ENCODE data around the gene ARHGAP15.

DNA sequence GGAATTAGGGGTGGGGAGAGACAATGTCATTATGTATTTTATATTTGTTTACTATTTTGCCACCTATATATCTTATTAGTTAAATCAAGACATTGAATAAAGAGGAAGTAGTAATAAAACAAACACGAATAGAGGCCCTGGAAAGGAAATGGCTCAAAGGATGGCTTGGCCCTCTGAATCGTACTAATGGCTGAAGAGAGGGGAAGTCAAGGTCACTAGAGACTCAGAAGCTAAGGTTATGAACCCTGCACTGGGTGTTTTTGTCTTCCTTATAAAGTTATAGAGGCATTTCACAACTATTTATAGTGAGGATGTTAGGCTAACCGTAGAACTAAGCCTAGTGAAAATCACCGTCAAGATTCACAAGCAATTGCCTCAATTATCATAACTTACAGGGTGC, 685.9 kb downstream of the ARHGAP15 start:
- TF ChIP-seq, protein P1, sequence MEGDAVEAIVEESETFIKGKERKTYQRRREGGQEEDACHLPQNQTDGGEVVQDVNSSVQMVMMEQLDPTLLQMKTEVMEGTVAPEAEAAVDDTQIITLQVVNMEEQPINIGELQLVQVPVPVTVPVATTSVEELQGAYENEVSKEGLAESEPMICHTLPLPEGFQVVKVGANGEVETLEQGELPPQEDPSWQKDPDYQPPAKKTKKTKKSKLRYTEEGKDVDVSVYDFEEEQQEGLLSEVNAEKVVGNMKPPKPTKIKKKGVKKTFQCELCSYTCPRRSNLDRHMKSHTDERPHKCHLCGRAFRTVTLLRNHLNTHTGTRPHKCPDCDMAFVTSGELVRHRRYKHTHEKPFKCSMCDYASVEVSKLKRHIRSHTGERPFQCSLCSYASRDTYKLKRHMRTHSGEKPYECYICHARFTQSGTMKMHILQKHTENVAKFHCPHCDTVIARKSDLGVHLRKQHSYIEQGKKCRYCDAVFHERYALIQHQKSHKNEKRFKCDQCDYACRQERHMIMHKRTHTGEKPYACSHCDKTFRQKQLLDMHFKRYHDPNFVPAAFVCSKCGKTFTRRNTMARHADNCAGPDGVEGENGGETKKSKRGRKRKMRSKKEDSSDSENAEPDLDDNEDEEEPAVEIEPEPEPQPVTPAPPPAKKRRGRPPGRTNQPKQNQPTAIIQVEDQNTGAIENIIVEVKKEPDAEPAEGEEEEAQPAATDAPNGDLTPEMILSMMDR (conservative IDR thresholded peaks at IDR 0.05 in 1 of 2, IDR thresholded peaks at IDR 0.05 in 1 of 2; ENCODE audit: low read depth in 1 of 2, low read length in 2 of 2), result no peak
- no peak for TF ChIP-seq EZH2 (IDR thresholded peaks at IDR 0.05; ENCODE audit: low read length, missing control alignments)

Data from fibroblast of lung (primary cell).